NT2/D1 (cell line): Measurements from ENCODE around the gene ARHGAP24.

Experiments used
- SUZ12 ChIP-seq: IDR thresholded peaks from 2 replicates; pipeline ENCODE4 v1.6.1; 2011; ENCODE audit not compliant: insufficient read length, insufficient read depth; ENCODE audit errors: extremely low read depth
- YY1 ChIP-seq: IDR thresholded peaks from 2 replicates; pipeline ENCODE4 v1.6.1; 2011; ENCODE audit not compliant: insufficient read length, insufficient read depth
- ZNF274 ChIP-seq: IDR thresholded peaks from 2 replicates; pipeline ENCODE4 v1.6.1; 2011; ENCODE audit warnings: mild to moderate bottlenecking, low read depth, low read length

- TF ChIP-seq ZNF274 (no peak), YY1 (no peak), SUZ12 (no peak)
Measured at GRCh38 chr4:85862896-85863295, 387.9 kb downstream of the ARHGAP24 start.
